NCI-H187 treated with DMSO at 0.1 percent for 48 hours (cell line): Measurements from ENCODE around the gene ZNF107.
"Not testable (repeated sequence)": the region's sequence is repeated elsewhere in the genome, so short reads cannot be mapped to it uniquely, and the experiment has no call there.

Experiments used
- DNase-seq: peaks from one replicate; lab custom pipeline; 2025; lab: John Stamatoyannopoulos, UW

The ZNF107 gene

GRCh38 chr7:64733550-64734240 is 67.8 kb downstream of the ZNF107 start:
- no peak for DNase-seq

GRCh38 chr7:64736575-64736974 is 70.6 kb downstream of the ZNF107 start:
- no peak for DNase-seq

- DNase-seq, result not testable (repeated sequence)
Measured at GRCh38 chr7:64738403-64738802, 72.5 kb downstream of the ZNF107 start.

GRCh38 chr7:64738953-64739352 is 73.0 kb downstream of the ZNF107 start:
- not testable (repeated sequence) for DNase-seq

GRCh38 chr7:64744680-64745079 is 78.7 kb downstream of the ZNF107 start:
- DNase-seq, result no peak

- DNase-seq, result no peak
Measured at GRCh38 chr7:64747802-64748201, 81.9 kb downstream of the ZNF107 start.

- no peak for DNase-seq
Measured at GRCh38 chr7:64753032-64753431, 87.1 kb downstream of the ZNF107 start.

- no peak for DNase-seq
Measured at GRCh38 chr7:64755865-64756264, 89.9 kb downstream of the ZNF107 start.

GRCh38 chr7:64758151-64758550 is 92.2 kb downstream of the ZNF107 start:
- DNase-seq, result no peak
